CD14-positive monocyte (primary cell): ENCODE results near the gene STUM. TPM values are rescaled to one million over a fixed set of nuclear protein-coding genes. Genes with fewer than 3 reads are reported as not detected.

ENCODE experiments used
- DNase-seq, 3 donors: peaks; one replicate each; pipeline ENCODE4 v3.0.0-alpha.2; 2011 to 2022
- H2AFZ ChIP-seq: 2 replicates; pipeline ENCODE4 v1.6.0; 2012; ENCODE audit warnings: mild to moderate bottlenecking, low read depth, low read length, inconsistent platforms; ENCODE audit not compliant: insufficient read depth, poor library complexity, severe bottlenecking
- H3K27ac ChIP-seq, 2 donors: 1 replicate in 1 of 2; 2 replicates in 1 of 2; pipeline ENCODE4 v1.5.1; 2012 to 2013; ENCODE audit warnings: low read length in 2 of 2, control low read depth in 1 of 2, inconsistent platforms in 1 of 2, low read depth in 1 of 2, mild to moderate bottlenecking in 1 of 2
- H3K27me3 ChIP-seq, 2 donors: one replicate each; pipeline versions ENCODE4 v1.6.0 to v1.6.1; 2011 to 2013; ENCODE audit warnings: low read length in 2 of 2; ENCODE audit not compliant: control insufficient read depth in 2 of 2, insufficient read depth in 2 of 2
- H3K36me3 ChIP-seq, 2 donors: replicated peaks in 1 of 2; 1 replicate in 1 of 2; 2 replicates in 1 of 2; pipeline versions ENCODE4 v1.5.1 to v1.6.1; 2012 to 2013; ENCODE audit warnings: low read length in 2 of 2, control low read depth in 1 of 2, inconsistent platforms in 1 of 2, mild to moderate bottlenecking in 1 of 2; ENCODE audit not compliant: insufficient read depth in 2 of 2, control insufficient read depth in 1 of 2
- H3K4me1 ChIP-seq, 2 donors: 1 replicate in 1 of 2; 2 replicates in 1 of 2; pipeline versions ENCODE4 v1.5.1 to v1.6.1; 2012 to 2013; ENCODE audit warnings: low read length in 2 of 2, control low read depth in 1 of 2, inconsistent platforms in 1 of 2, mild to moderate bottlenecking in 1 of 2, moderate library complexity in 1 of 2; ENCODE audit not compliant: insufficient read depth in 2 of 2, control insufficient read depth in 1 of 2
- H3K4me2 ChIP-seq: replicated peaks from 2 replicates; pipeline ENCODE3; 2012; ENCODE audit warnings: low read length, moderate library complexity, mild to moderate bottlenecking; ENCODE audit not compliant: poor library complexity, severe bottlenecking; ENCODE audit errors: extremely low read depth
- H3K4me3 ChIP-seq, 3 experiments: fragments of 200-600 bp in 1 of 3; sonication (generic) in 1 of 3; replicated peaks in 1 of 3; 1 replicate in 2 of 3; 2 replicates in 1 of 3; pipeline ENCODE4 v1.5.1; 2011 to 2013; ENCODE audit warnings: low read length in 3 of 3, mild to moderate bottlenecking in 3 of 3, control low read depth in 2 of 3, low read depth in 2 of 3, inconsistent platforms in 1 of 3, moderate library complexity in 1 of 3
- H3K79me2 ChIP-seq: 2 replicates; pipeline ENCODE4 v1.6.0; 2012; ENCODE audit warnings: mild to moderate bottlenecking, control low read depth, inconsistent platforms, low read length, moderate library complexity; ENCODE audit not compliant: insufficient read depth
- H3K9ac ChIP-seq: 2 replicates; pipeline ENCODE4 v1.6.0; 2017; ENCODE audit warnings: low read length, mild to moderate bottlenecking; ENCODE audit not compliant: insufficient read depth, poor library complexity, severe bottlenecking
- H3K9me3 ChIP-seq, 2 donors: replicated peaks in 1 of 2; 1 replicate in 1 of 2; 2 replicates in 1 of 2; pipeline versions ENCODE4 v1.5.1 to v1.6.1; 2012 to 2013; ENCODE audit warnings: low read length in 2 of 2, control low read depth in 1 of 2; ENCODE audit not compliant: control insufficient read depth in 1 of 2, insufficient read depth in 1 of 2
- H4K20me1 ChIP-seq: 2 replicates; pipeline ENCODE4 v1.6.0; 2012; ENCODE audit warnings: mild to moderate bottlenecking, low read length, control low read depth, moderate library complexity; ENCODE audit not compliant: insufficient read depth
- H3K27ac Mint-ChIP-seq, 7 donors: one replicate each; pipeline ENCODE4 v1.8.0; 2020; ENCODE audit warnings: mild to moderate bottlenecking in 7 of 7, mixed read lengths in 7 of 7, moderate library complexity in 6 of 7, inconsistent platforms in 2 of 7
- H3K27me3 Mint-ChIP-seq, 3 donors: one replicate each; pipeline ENCODE4 v1.8.0; 2021 to 2022; ENCODE audit warnings: low read depth in 3 of 3, mild to moderate bottlenecking in 3 of 3, mixed read lengths in 3 of 3, moderate library complexity in 3 of 3, inconsistent platforms in 1 of 3
- H3K36me3 Mint-ChIP-seq, 2 donors: one replicate each; pipeline ENCODE4 v1.8.0; 2020; ENCODE audit warnings: mixed read lengths in 2 of 2, inconsistent platforms in 1 of 2, mild to moderate bottlenecking in 1 of 2
- H3K4me1 Mint-ChIP-seq: one replicate; pipeline ENCODE4 v1.8.0; 2020; ENCODE audit warnings: mild to moderate bottlenecking, mixed read lengths
- H3K4me3 Mint-ChIP-seq, 2 donors: one replicate each; pipeline ENCODE4 v1.8.0; 2020; ENCODE audit warnings: mild to moderate bottlenecking in 2 of 2, mixed read lengths in 2 of 2, moderate library complexity in 1 of 2
- H3K9me3 Mint-ChIP-seq, 7 donors: one replicate each; pipeline ENCODE4 v1.8.0; 2020 to 2022; ENCODE audit warnings: mixed read lengths in 7 of 7, mild to moderate bottlenecking in 6 of 7, moderate library complexity in 6 of 7, inconsistent platforms in 2 of 7
- WGBS: methylation state at CpG from one replicate; pipeline ENCODE4 v1.1.5; 2013; ENCODE audit warnings: missing lambda C conversion rate; ENCODE audit not compliant: insufficient coverage; 5-methylcytosine and 5-hydroxymethylcytosine counted together
- intact Hi-C, 2 donors: fragments of 100-400 bp; cut with micrococcal nuclease; formaldehyde crosslinking; loops; one replicate each; pipeline versions ENCODE4 v1.15.0 to v1.15.1; 2023
- polyA plus RNA-seq, 3 donors: library from polyadenylated mRNA; depleted of rRNA in 1 of 3; unstranded in 2 of 3; stranded (reverse) in 1 of 3; fragments of 300-500 nt in 2 of 3; fragments of >200 nt in 1 of 3; fragmentation: Illumina TruSeq in 2 of 3; gene quantifications; 1 replicate in 2 of 3; 2 replicates in 1 of 3; pipeline ENCODE4 v1.2.3, GENCODE V29; 2012 to 2021
- TF ChIP-seq, protein P1 (sequence below): fragments of 200-600 bp; IDR thresholded peaks from one replicate; pipeline ENCODE4 v1.8.0; 2022; ENCODE audit warnings: antibody characterized with exemption, mild to moderate bottlenecking

STUM gene
- polyA plus RNA-seq, 3 donors, result not detected

DNA sequence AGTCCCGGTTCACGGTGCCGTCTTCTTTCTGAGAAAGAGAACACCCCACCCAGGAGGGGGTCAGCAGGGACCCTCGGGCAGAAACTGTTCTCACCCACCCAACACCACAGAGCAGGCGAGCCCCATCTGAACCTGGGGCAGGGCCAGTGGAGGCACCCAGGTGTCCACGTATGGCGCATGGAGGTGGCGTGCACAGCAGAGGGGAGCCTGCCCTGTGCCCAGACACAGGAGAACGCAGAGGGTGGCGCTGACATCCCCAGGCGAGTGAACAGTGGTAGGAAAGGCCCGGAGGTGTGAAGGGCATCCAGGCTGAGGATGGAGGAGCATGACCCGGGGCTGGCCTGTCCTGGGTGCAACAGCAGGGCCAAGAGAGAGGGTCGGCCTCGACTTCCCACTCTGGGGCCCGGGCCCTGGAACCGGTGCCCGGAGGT is 91.1 kb downstream of the STUM start:
- Histone ChIP-seq H3K4me1 (peaks cover 24 to 33% of the 10 kb centered on the region in 2 donors), H3K36me3 (peaks cover 65 to 73% of the 10 kb centered on the region in 2 donors), H3K4me2 (no peak overlapping the region), H3K27ac (no peak overlapping the region), H3K79me2 (no peaks in the 10 kb centered on the region), H3K9ac (no peak overlapping the region), H2AFZ (no peak overlapping the region), H3K4me3 (no peak overlapping the region), H4K20me1 (no peaks in the 10 kb centered on the region), H3K27me3 (no peaks in the 10 kb centered on the region), H3K9me3 (no peaks in the 10 kb centered on the region)
- H3K4me3 Mint-ChIP-seq, result no peak overlapping the region
- DNase-seq, result no peak
- peak overlapping the region in 3 of 7 donors; percentile 55 to 85 (median 60) for H3K27ac Mint-ChIP-seq
- no peaks in the 10 kb centered on the region for H3K27me3 Mint-ChIP-seq
- 95% methylated on average over 17 of the region's 18 CpGs for WGBS
- TF ChIP-seq, protein P1, sequence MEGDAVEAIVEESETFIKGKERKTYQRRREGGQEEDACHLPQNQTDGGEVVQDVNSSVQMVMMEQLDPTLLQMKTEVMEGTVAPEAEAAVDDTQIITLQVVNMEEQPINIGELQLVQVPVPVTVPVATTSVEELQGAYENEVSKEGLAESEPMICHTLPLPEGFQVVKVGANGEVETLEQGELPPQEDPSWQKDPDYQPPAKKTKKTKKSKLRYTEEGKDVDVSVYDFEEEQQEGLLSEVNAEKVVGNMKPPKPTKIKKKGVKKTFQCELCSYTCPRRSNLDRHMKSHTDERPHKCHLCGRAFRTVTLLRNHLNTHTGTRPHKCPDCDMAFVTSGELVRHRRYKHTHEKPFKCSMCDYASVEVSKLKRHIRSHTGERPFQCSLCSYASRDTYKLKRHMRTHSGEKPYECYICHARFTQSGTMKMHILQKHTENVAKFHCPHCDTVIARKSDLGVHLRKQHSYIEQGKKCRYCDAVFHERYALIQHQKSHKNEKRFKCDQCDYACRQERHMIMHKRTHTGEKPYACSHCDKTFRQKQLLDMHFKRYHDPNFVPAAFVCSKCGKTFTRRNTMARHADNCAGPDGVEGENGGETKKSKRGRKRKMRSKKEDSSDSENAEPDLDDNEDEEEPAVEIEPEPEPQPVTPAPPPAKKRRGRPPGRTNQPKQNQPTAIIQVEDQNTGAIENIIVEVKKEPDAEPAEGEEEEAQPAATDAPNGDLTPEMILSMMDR, result no peak
- peaks cover 63 to 78% of the 10 kb centered on the region in 2 donors for H3K36me3 Mint-ChIP-seq
- no peaks in the 10 kb centered on the region for H3K9me3 Mint-ChIP-seq
- intact Hi-C loops, result loop anchor here (5.0 to 10.0 kb wide), 3 partner anchors 38 to 295 kb away; partner anchors contain the start of gene ITPKB (in 1 of the 2)
- peaks cover 36% of the 10 kb centered on the region for H3K4me1 Mint-ChIP-seq

DNA sequence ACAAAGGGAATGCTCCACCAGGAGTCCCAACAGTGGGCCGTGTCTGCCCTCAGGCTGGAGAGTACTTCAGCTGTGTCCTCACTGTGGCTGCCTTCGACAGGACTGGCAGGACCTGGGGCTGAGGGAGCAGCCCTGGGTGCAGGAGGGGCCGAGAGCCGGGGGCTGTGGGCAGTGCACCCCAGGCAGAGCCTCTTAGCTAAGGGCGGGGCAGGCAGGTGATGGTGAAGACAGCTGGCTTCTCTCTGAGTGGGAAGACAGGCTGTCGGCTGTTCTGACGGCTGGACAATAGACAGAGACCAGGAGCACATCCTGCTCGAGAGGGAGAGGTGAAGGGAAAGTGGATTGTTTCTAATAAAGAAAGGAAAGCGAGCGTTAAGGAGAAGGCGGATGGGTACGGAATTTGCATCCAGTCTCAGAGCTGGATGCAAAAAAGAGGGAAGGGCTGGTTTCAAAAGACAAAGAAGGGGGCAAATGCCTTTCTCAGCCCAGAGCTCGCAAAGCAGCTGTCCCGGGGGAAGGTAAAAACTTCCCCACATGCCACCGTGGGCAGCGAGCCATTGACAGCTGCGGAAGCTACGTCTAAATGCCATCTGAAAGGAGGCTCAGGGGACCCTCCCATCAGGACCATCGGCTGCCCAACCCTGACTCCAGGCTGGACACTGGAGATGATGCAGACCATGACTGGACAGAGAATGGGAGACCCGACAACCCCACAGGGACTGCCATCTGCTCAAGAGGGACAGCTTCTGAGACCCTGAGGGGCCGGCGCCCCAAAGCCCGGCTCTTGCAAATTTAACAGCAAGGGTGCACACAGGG is 92.0 kb downstream of the STUM start:
- H3K27me3 Mint-ChIP-seq, result no peaks in the 10 kb centered on the region
- intact Hi-C loops, result loop anchor here in 1 of 2 donors (5.0 kb wide), 1 partner anchor 37 kb away; no protein-coding TSS in a partner anchor
- H3K9me3 Mint-ChIP-seq, result no peaks in the 10 kb centered on the region
- no peaks in the 10 kb centered on the region for H3K9me3 ChIP-seq
- no peaks in the 10 kb centered on the region for H3K79me2 ChIP-seq
- no peak overlapping the region for H3K4me3 Mint-ChIP-seq
- WGBS, result 90% methylated on average over 19 of the region's 23 CpGs
- H3K27ac Mint-ChIP-seq, result peak overlapping the region in 3 of 7 donors; percentile 60 to 81 (median 61)
- no peak overlapping the region for H3K4me2 ChIP-seq
- peaks cover 69 to 74% of the 10 kb centered on the region in 2 donors for H3K36me3 ChIP-seq
- no peak overlapping the region for H3K27ac ChIP-seq
- H3K4me3 ChIP-seq, result no peak overlapping the region
- peaks cover 38% of the 10 kb centered on the region for H3K4me1 Mint-ChIP-seq
- peaks cover 33 to 38% of the 10 kb centered on the region in 2 donors for H3K4me1 ChIP-seq
- no peak overlapping the region for H3K9ac ChIP-seq
- TF ChIP-seq, protein P1, result no peak
- H3K36me3 Mint-ChIP-seq, result peaks cover 63 to 82% of the 10 kb centered on the region in 2 donors
- no peaks in the 10 kb centered on the region for H4K20me1 ChIP-seq
- H2AFZ ChIP-seq, result no peak overlapping the region
- H3K27me3 ChIP-seq, result no peaks in the 10 kb centered on the region
- no peak for DNase-seq
